GM20431 (cell line): ENCODE results near the gene KRTAP7-1.

ENCODE experiments used
- in situ Hi-C: fragments of 300-500 bp; cut with MseI, MboI; formaldehyde crosslinking; loops from one replicate; pipeline ENCODE4 v1.15.0; 2020; ENCODE audit warnings: low sequenced_read_pairs; ENCODE audit not compliant: unreplicated experiment

Gene KRTAP7-1

GRCh38 chr21:30829659-30830058, at the start of gene KRTAP7-1:
TSS of gene KRTAP7-1 (minus strand) at chr21:30829759. CDS start at chr21:30829698, 61 bp downstream.
- in situ Hi-C loops = loop anchor here (10.0 kb wide), 1 partner anchor 255 kb away; no protein-coding TSS in a partner anchor

GRCh38 chr21:30874526-30874925, 45.0 kb upstream of the KRTAP7-1 start:
- in situ Hi-C loops = no loop called here

- in situ Hi-C loops = no loop called here
These were observed 18.3 kb upstream of the KRTAP7-1 start for GRCh38 chr21:30847627-30848500.

GRCh38 chr21:30842990-30843389, 13.4 kb upstream of the KRTAP7-1 start:
- in situ Hi-C loops = no loop called here

- in situ Hi-C loops = loop anchor here (10.0 kb wide), 1 partner anchor 245 kb away; no protein-coding TSS in a partner anchor
These were observed 9.7 kb upstream of the KRTAP7-1 start for GRCh38 chr21:30839304-30839703.

- in situ Hi-C loops = loop anchor here (10.0 kb wide), 1 partner anchor 246 kb away; no protein-coding TSS in a partner anchor
These were observed 9.0 kb upstream of the KRTAP7-1 start for GRCh38 chr21:30838536-30838935.

- in situ Hi-C loops = loop anchor here (10.0 kb wide), 1 partner anchor 254 kb away; no protein-coding TSS in a partner anchor
These were observed 1.7 kb upstream of the KRTAP7-1 start for GRCh38 chr21:30831194-30831765.

- in situ Hi-C loops = no loop called here
These were observed 10.5 kb downstream of the KRTAP7-1 start for GRCh38 chr21:30818837-30819610.

GRCh38 chr21:30813174-30813573, 16.4 kb downstream of the KRTAP7-1 start, which contains the start of gene KRTAP8-1:
TSS of gene KRTAP8-1 (minus strand) at chr21:30813274. CDS start at chr21:30813220, 54 bp downstream.
- in situ Hi-C loops = no loop called here

- in situ Hi-C loops = no loop called here
These were observed 29.0 kb downstream of the KRTAP7-1 start for GRCh38 chr21:30800605-30801004.

- in situ Hi-C loops = no loop called here
These were observed 35.8 kb downstream of the KRTAP7-1 start for GRCh38 chr21:30793581-30794314.

GRCh38 chr21:30779249-30779648, 50.3 kb downstream of the KRTAP7-1 start:
- in situ Hi-C loops = no loop called here
